Measurements from ENCODE around the gene KBTBD7.

DNA sequence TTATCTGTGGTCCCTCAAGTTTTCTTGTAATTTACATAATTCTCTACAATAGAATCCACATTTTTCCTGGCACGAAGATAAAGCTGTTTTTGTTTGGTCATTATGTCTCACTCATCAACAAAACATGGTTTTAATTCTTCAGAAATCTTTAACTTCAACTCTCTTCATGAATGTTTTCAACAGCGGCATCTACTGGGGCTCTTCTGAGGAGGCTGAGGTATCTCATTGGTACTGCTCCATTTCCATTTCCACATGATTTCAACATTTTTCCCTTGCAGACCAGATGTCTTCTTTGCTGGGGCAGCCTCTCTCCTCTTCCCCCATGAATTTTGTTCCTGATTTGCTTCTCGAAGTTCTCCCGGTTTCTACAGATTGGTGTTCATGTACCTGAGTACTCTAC, 5.8 kb upstream of the KBTBD7 start:
- no peak for TF ChIP-seq PATZ1 (CRISPR knock-in tag; IDR thresholded peaks at IDR 0.05; ENCODE audit: borderline replicate concordance)
- no peak for TF ChIP-seq ZFP30 (CRISPR knock-in tag; IDR thresholded peaks at IDR 0.05)
- TF ChIP-seq CSDC2 (CRISPR knock-in tag; IDR thresholded peaks at IDR 0.05) = no peak
- TF ChIP-seq TOX (CRISPR knock-in tag; IDR thresholded peaks at IDR 0.05; ENCODE audit: borderline replicate concordance) = no peak
- TF ChIP-seq BACH2 (CRISPR knock-in tag; IDR thresholded peaks at IDR 0.05; ENCODE audit: borderline replicate concordance) = no peak
- TF ChIP-seq OSR1 (CRISPR knock-in tag; IDR thresholded peaks at IDR 0.05) = no peak
- no peak for TF ChIP-seq ZNF8 (CRISPR knock-in tag; IDR thresholded peaks at IDR 0.05)
- TF ChIP-seq ZC3H10 (CRISPR knock-in tag; IDR thresholded peaks at IDR 0.05) = no peak
- no peak for TF ChIP-seq ARNTL (CRISPR knock-in tag; IDR thresholded peaks at IDR 0.05; ENCODE audit: borderline replicate concordance, low read depth)
- TF ChIP-seq, protein P1, sequence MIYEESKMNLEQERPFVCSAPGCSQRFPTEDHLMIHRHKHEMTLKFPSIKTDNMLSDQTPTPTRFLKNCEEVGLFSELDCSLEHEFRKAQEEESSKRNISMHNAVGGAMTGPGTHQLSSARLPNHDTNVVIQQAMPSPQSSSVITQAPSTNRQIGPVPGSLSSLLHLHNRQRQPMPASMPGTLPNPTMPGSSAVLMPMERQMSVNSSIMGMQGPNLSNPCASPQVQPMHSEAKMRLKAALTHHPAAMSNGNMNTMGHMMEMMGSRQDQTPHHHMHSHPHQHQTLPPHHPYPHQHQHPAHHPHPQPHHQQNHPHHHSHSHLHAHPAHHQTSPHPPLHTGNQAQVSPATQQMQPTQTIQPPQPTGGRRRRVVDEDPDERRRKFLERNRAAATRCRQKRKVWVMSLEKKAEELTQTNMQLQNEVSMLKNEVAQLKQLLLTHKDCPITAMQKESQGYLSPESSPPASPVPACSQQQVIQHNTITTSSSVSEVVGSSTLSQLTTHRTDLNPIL (CRISPR knock-in tag; IDR thresholded peaks at IDR 0.05; ENCODE audit: low read depth) = no peak
- no peak for TF ChIP-seq ESRRG (CRISPR knock-in tag; IDR thresholded peaks at IDR 0.05)
- no peak for TF ChIP-seq POU6F1 (CRISPR knock-in tag; IDR thresholded peaks at IDR 0.05; ENCODE audit: borderline replicate concordance, low read depth)

All from SK-N-SH treated with all-trans-retinoic acid at 6 μM for 48 hours (cell line).